ENCODE data around the gene KCNJ5. TPM values are rescaled to one million over a fixed set of nuclear protein-coding genes. Genes with fewer than 3 reads are reported as not detected.
A peak's percentile ranks its signal among the peaks of the same experiment; 100 is the strongest.

The KCNJ5 gene
- total RNA-seq (2021): 0.09 to 0.23 TPM (median 0.22 TPM) in 3 replicates
- percentile 11 among the genes with signal in this experiment for Bru-seq, nascent RNA
- long read RNA-seq, experiment 1, full-length matches to known transcripts: 1 of 1 reads
- long read RNA-seq, experiment 1, partial matches to known transcripts: 0 of 1 reads
- long read RNA-seq, experiment 1, other reads (novel, unspliced or antisense): 0 of 1 reads
- long read RNA-seq, experiment 2: 0 reads
- long read RNA-seq, experiment 3: 0 reads

DNA sequence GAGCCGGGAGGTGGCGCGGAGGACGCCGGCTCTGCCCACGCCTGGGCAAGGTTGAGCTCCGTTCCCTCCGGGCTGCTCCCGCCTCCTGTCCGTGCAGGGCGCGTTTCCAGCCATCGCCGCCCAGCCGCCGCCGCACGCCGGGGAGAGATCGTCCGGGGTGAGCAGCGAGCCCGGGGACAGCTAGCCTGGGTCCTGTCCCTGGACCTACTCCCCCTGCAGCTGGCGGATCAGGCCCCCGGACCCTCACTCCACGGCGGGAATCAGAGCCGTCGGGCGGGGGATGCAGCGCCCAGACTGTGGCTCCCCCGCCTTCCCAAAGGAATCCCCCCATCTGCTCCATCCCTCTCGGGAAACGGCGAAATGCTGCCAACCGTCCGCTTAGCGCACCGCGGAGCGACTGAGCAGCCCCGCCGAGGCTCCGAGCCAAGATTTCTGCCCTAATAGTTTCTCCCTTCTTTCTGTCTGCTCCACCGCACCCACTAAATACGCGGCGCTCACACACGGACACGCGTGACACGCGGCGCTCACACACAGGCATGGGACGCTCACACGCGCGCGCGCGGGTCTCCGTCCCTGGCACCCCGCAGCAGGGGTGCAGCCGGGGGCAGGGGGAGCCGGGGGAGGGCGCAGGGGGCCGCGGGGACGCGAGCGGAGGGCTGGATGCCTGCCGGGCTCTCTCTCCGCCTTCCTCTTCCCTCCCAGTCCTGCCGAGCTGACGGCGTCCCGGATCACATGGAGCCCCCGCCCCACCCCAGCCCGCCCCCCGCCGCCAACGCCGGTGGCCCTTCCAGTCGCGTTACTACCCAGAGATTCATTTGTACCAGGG is at the start of gene KCNJ5:
Gene KCNJ5 (plus strand): TSS at position 814 of the 826 bp plus-strand sequence. CDS start 19,918 bp downstream, outside the sequence.
- peaks cover 95% of the 10 kb centered on the region for H3K27me3 Mint-ChIP-seq (ENCODE audit: low read depth)
- ChIA-PET CTCF (interaction anchor here (0.7 to 10.8 kb wide), 8 partner anchors 9 to 733 kb away, joined by 3 to 245 read pairs (median 4); no protein-coding TSS in a partner anchor), POLR2A (interaction anchor here (0.6 to 1.9 kb wide), 2 partner anchors 11 to 304 kb away, joined by 3 to 8 read pairs; no protein-coding TSS in a partner anchor)
- peak; percentile 41 for ATAC-seq
- no peaks in the 10 kb centered on the region for H3K36me3 Mint-ChIP-seq
- H3K9me3 Mint-ChIP-seq: no peaks in the 10 kb centered on the region
- peak within 1 kb of the TSS; percentile 77 for H3K4me3 Mint-ChIP-seq
- peaks cover 42% of the 10 kb centered on the region for H3K4me1 Mint-ChIP-seq
- peak; percentile 56 for DNase-seq (ENCODE audit: low spot score)
- no peak within 1 kb of the TSS for H3K27ac Mint-ChIP-seq
- TF ChIP-seq, protein P1, sequence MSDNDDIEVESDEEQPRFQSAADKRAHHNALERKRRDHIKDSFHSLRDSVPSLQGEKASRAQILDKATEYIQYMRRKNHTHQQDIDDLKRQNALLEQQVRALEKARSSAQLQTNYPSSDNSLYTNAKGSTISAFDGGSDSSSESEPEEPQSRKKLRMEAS (CRISPR knock-in tag; IDR thresholded peaks at IDR 0.05): peak; percentile 46; the same call in 1 of the 2 replicates
- TF ChIP-seq ZNF423 (CRISPR knock-in tag; IDR thresholded peaks at IDR 0.05) (no peak), KAT7 (CRISPR knock-in tag; IDR thresholded peaks at IDR 0.05; ENCODE audit: borderline replicate concordance) (0 out of 2 replicates have a peak, but pooled peaks have one; percentile 94), JAZF1 (CRISPR knock-in tag; IDR thresholded peaks at IDR 0.05) (no peak), TEAD1 (CRISPR knock-in tag; IDR thresholded peaks at IDR 0.05) (0 out of 2 replicates have a peak, but pooled peaks have one; percentile 33), NFYB (CRISPR knock-in tag; conservative IDR thresholded peaks at IDR 0.05; ENCODE audit: low read depth) (no peak), TP53 (CRISPR knock-in tag; IDR thresholded peaks at IDR 0.05) (no peak), NR2C2 (CRISPR knock-in tag; IDR thresholded peaks at IDR 0.05) (no peak), NFE2L1 (CRISPR knock-in tag; IDR thresholded peaks at IDR 0.05) (no peak), ESRRA (CRISPR knock-in tag; IDR thresholded peaks at IDR 0.05; ENCODE audit: borderline replicate concordance) (no peak), NFATC4 (CRISPR knock-in tag; IDR thresholded peaks at IDR 0.05) (no peak), TEAD4 (CRISPR knock-in tag; IDR thresholded peaks at IDR 0.05) (no peak), ELF4 (CRISPR knock-in tag; IDR thresholded peaks at IDR 0.05; ENCODE audit: low read depth) (no peak), GABPB1 (CRISPR knock-in tag; IDR thresholded peaks at IDR 0.05) (no peak), TCF7 (CRISPR knock-in tag; IDR thresholded peaks at IDR 0.05; ENCODE audit: low read depth) (no peak), ZNF121 (CRISPR knock-in tag; IDR thresholded peaks at IDR 0.05) (no peak)
- TF ChIP-seq, protein P2, sequence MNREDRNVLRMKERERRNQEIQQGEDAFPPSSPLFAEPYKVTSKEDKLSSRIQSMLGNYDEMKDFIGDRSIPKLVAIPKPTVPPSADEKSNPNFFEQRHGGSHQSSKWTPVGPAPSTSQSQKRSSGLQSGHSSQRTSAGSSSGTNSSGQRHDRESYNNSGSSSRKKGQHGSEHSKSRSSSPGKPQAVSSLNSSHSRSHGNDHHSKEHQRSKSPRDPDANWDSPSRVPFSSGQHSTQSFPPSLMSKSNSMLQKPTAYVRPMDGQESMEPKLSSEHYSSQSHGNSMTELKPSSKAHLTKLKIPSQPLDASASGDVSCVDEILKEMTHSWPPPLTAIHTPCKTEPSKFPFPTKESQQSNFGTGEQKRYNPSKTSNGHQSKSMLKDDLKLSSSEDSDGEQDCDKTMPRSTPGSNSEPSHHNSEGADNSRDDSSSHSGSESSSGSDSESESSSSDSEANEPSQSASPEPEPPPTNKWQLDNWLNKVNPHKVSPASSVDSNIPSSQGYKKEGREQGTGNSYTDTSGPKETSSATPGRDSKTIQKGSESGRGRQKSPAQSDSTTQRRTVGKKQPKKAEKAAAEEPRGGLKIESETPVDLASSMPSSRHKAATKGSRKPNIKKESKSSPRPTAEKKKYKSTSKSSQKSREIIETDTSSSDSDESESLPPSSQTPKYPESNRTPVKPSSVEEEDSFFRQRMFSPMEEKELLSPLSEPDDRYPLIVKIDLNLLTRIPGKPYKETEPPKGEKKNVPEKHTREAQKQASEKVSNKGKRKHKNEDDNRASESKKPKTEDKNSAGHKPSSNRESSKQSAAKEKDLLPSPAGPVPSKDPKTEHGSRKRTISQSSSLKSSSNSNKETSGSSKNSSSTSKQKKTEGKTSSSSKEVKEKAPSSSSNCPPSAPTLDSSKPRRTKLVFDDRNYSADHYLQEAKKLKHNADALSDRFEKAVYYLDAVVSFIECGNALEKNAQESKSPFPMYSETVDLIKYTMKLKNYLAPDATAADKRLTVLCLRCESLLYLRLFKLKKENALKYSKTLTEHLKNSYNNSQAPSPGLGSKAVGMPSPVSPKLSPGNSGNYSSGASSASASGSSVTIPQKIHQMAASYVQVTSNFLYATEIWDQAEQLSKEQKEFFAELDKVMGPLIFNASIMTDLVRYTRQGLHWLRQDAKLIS (CRISPR knock-in tag; IDR thresholded peaks at IDR 0.05; ENCODE audit: borderline replicate concordance): no peak
- TF ChIP-seq, protein P3, sequence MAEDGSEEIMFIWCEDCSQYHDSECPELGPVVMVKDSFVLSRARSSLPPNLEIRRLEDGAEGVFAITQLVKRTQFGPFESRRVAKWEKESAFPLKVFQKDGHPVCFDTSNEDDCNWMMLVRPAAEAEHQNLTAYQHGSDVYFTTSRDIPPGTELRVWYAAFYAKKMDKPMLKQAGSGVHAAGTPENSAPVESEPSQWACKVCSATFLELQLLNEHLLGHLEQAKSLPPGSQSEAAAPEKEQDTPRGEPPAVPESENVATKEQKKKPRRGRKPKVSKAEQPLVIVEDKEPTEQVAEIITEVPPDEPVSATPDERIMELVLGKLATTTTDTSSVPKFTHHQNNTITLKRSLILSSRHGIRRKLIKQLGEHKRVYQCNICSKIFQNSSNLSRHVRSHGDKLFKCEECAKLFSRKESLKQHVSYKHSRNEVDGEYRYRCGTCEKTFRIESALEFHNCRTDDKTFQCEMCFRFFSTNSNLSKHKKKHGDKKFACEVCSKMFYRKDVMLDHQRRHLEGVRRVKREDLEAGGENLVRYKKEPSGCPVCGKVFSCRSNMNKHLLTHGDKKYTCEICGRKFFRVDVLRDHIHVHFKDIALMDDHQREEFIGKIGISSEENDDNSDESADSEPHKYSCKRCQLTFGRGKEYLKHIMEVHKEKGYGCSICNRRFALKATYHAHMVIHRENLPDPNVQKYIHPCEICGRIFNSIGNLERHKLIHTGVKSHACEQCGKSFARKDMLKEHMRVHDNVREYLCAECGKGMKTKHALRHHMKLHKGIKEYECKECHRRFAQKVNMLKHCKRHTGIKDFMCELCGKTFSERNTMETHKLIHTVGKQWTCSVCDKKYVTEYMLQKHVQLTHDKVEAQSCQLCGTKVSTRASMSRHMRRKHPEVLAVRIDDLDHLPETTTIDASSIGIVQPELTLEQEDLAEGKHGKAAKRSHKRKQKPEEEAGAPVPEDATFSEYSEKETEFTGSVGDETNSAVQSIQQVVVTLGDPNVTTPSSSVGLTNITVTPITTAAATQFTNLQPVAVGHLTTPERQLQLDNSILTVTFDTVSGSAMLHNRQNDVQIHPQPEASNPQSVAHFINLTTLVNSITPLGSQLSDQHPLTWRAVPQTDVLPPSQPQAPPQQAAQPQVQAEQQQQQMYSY (CRISPR knock-in tag; IDR thresholded peaks at IDR 0.05): peak; percentile 20; the same call in 1 of the 2 replicates
- TF ChIP-seq, protein P4, sequence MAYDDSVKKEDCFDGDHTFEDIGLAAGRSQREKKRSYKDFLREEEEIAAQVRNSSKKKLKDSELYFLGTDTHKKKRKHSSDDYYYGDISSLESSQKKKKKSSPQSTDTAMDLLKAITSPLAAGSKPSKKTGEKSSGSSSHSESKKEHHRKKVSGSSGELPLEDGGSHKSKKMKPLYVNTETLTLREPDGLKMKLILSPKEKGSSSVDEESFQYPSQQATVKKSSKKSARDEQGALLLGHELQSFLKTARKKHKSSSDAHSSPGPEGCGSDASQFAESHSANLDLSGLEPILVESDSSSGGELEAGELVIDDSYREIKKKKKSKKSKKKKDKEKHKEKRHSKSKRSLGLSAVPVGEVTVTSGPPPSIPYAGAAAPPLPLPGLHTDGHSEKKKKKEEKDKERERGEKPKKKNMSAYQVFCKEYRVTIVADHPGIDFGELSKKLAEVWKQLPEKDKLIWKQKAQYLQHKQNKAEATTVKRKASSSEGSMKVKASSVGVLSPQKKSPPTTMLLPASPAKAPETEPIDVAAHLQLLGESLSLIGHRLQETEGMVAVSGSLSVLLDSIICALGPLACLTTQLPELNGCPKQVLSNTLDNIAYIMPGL (CRISPR knock-in tag; IDR thresholded peaks at IDR 0.05): peak; percentile 68; the same call in 1 of the 2 replicates
- TF ChIP-seq, protein P5, sequence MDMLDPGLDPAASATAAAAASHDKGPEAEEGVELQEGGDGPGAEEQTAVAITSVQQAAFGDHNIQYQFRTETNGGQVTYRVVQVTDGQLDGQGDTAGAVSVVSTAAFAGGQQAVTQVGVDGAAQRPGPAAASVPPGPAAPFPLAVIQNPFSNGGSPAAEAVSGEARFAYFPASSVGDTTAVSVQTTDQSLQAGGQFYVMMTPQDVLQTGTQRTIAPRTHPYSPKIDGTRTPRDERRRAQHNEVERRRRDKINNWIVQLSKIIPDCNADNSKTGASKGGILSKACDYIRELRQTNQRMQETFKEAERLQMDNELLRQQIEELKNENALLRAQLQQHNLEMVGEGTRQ (CRISPR knock-in tag; IDR thresholded peaks at IDR 0.05): no peak
- TF ChIP-seq, protein P6, sequence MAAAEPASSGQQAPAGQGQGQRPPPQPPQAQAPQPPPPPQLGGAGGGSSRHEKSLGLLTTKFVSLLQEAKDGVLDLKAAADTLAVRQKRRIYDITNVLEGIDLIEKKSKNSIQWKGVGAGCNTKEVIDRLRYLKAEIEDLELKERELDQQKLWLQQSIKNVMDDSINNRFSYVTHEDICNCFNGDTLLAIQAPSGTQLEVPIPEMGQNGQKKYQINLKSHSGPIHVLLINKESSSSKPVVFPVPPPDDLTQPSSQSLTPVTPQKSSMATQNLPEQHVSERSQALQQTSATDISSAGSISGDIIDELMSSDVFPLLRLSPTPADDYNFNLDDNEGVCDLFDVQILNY (CRISPR knock-in tag; IDR thresholded peaks at IDR 0.05): peak; percentile 53; the same call in 1 of the 2 replicates
- TF ChIP-seq, protein P7, sequence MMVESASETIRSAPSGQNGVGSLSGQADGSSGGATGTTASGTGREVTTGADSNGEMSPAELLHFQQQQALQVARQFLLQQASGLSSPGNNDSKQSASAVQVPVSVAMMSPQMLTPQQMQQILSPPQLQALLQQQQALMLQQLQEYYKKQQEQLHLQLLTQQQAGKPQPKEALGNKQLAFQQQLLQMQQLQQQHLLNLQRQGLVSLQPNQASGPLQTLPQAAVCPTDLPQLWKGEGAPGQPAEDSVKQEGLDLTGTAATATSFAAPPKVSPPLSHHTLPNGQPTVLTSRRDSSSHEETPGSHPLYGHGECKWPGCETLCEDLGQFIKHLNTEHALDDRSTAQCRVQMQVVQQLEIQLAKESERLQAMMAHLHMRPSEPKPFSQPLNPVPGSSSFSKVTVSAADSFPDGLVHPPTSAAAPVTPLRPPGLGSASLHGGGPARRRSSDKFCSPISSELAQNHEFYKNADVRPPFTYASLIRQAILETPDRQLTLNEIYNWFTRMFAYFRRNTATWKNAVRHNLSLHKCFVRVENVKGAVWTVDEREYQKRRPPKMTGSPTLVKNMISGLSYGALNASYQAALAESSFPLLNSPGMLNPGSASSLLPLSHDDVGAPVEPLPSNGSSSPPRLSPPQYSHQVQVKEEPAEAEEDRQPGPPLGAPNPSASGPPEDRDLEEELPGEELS (CRISPR knock-in tag; IDR thresholded peaks at IDR 0.05): no peak

All from WTC11 (cell line).